ENCODE results near the gene PRKAG2.

Gene PRKAG2

DNA sequence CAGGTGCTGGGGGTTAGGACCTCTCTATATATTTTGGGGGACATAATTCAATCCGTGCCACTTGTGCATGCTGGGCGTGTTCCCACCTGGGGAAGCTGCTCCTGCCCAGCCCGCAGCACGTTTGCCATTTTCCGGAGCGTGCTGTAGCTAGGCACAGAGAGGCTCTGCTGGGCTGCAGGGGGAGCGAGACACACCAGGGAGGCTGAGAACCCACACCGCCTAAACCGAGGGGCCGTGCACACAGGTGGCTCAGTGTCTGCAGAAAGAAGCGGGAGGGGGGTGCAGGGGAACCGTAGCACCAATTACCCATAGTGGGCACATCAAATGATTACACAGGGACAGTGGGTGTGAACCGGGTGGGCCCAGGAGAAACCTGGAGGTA is 27.0 kb downstream of the PRKAG2 start:
- TF ChIP-seq CTCF (conservative IDR thresholded peaks at IDR 0.05) = no peak
- H3K27ac ChIP-seq = no peak overlapping the region

DNA sequence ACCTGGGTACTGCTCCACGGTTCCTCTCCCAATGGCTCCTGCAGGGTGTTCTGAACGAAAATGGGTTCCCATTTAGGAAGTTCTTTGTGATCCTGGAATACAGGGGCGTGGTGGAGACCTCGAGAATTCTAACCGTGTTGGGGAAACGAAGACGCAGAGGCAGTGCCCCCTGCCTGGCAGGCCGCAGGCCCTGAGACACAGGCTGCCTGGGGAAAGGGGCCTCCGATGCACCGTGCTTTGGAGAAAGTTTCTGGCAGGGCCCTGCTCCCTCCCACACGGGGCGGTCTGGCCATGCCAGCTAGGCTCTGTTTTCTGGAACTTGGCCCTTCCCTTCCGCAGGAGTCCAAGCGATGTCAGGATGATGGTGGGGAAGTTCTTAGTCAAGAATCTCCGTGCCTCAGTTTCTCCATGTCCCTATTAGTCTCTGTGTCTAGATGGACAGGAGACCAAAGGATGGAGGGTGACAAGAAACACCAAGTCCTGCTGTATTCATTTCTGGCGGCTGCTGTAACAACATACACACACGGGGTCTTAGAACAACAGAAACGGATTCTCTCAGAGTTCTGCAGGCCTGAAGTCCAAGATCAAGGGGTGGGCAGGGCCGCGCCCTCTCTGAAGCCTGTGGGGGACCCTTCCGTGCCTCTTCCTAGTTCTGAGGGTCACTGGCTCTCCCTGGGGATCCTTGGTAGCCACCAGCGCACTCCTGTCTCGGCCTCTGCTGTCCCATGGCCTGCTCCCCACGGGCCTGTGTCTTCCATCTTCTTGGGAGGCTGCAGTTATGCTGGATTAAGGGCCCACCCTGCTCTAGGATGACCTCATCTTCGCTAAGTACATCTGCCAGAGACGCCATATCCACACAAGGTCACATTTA is 27.7 kb downstream of the PRKAG2 start:
- no peak overlapping the region for H3K27ac ChIP-seq

DNA sequence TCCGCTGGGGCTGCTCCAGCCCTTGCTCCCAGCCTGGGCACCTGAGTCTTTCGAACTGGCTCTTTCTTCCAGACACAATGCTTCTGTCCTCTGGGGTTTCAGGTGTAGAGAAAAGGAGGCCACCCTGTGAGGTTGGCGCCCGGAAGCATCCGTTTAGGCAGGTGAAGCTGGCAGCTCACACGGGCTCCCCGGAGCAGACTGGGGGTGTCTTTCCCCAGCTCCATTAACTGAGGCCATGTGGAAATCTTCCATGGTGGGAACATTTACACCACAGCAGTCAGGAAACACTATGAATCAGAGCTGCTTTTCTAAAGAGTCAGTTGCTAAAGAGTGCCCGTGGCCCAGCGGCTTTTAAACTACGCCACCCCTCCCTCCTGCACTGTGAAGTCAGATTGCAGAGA is 29.2 kb downstream of the PRKAG2 start:
- TF ChIP-seq CTCF (conservative IDR thresholded peaks at IDR 0.05) = no peak
- H3K27ac ChIP-seq = no peak overlapping the region

More for the DNA sequence above, 27.7 kb downstream of the PRKAG2 start:
- TF ChIP-seq CTCF (conservative IDR thresholded peaks at IDR 0.05) = no peak

GRCh38 chr7:151847136-151847535 is 29.8 kb downstream of the PRKAG2 start:
- H3K27ac ChIP-seq = no peak overlapping the region
- TF ChIP-seq CTCF (conservative IDR thresholded peaks at IDR 0.05) = no peak

DNA sequence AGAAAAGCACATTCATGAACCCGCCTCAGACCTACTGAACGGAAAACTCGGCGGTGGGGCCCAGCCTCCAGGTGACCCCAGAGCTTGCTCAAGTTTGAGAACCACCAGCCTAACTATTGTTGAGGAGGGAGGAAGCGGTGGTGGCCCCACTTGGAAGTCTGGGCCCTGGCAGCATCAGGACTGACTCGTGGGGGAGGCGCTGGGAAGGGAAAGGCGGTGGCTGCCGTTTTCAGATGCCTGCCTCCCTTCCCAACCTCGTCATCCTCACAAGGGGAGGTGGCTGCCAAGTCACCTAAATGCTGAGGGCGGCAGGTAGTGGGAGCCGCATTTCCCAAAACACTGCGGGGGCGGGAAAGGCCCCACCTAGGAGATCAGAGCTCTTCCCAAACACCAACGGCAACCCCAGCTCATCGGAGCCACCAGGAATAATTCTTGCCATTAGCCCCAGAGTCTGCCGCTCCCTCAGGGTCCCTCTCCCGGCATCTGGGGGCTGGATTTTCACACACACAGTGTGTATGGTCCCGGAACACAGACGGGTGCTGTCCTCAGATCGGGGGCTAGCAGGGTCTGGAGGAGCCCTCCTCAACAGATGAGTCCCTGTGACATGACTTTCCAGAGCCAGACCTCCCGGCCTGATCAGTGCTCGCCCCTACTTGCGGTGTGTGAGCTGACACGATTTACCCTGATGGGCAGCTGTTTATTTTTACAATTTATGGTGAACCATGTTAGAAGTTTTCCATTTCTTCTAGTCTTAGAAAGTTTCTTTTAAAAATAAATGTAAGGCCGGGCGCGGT is 31.3 kb downstream of the PRKAG2 start:
- no peak for TF ChIP-seq CTCF (conservative IDR thresholded peaks at IDR 0.05)
- no peak overlapping the region for H3K27ac ChIP-seq

DNA sequence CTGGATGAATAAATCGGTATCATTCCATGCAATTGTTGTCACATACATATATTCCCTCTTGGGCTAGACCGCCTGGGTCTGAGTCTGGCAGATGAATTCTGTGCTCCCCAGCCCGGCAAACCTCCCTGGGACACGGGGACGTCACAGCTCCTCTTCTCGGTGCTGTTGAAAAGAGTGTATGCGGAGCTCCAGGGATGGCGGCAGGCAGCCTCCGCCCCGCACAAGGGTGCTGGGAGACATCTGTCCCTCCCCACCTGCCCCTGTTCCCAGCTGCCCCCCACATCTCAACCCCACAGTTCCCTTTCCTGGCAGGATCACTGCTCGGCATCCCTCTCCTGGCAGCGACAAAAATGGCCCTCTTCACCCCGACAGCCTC is 32.1 kb downstream of the PRKAG2 start:
- no peak overlapping the region for H3K27ac ChIP-seq

More for the DNA sequence above, 32.1 kb downstream of the PRKAG2 start:
- no peak for TF ChIP-seq CTCF (conservative IDR thresholded peaks at IDR 0.05)

Measured in VCaP (cell line).